Skeletal muscle tissue (tissue), 4 donors: ENCODE measurements around the gene LDLRAD3. TPM values are rescaled to one million over a fixed set of nuclear protein-coding genes. Genes with fewer than 3 reads are reported as not detected.
A peak's percentile ranks its signal among the peaks of the same experiment; 100 is the strongest.

Source experiments
- H3K27ac ChIP-seq: one replicate; pipeline ENCODE4 v1.7.0; 2013; ENCODE audit warnings: mild to moderate bottlenecking, low read depth, low read length, inconsistent platforms
- H3K27me3 ChIP-seq, 3 donors: one replicate each; pipeline ENCODE4 v1.7.0; 2013; ENCODE audit warnings: low read length in 3 of 3; ENCODE audit not compliant: control insufficient read depth in 3 of 3, insufficient read depth in 3 of 3
- H3K36me3 ChIP-seq, 3 donors: one replicate each; pipeline ENCODE4 v1.7.0; 2013; ENCODE audit warnings: low read length in 3 of 3; ENCODE audit not compliant: control insufficient read depth in 3 of 3, insufficient read depth in 3 of 3
- H3K4me1 ChIP-seq, 3 donors: one replicate each; pipeline ENCODE4 v1.7.0; 2013; ENCODE audit warnings: low read length in 3 of 3, mild to moderate bottlenecking in 3 of 3; ENCODE audit not compliant: control insufficient read depth in 3 of 3, insufficient read depth in 3 of 3
- H3K4me3 ChIP-seq, 3 donors: one replicate each; pipeline ENCODE4 v1.7.0; 2013; ENCODE audit warnings: low read length in 3 of 3
- H3K9ac ChIP-seq, 3 donors: one replicate each; pipeline ENCODE4 v1.7.0; 2013; ENCODE audit warnings: low read length in 3 of 3, mild to moderate bottlenecking in 3 of 3, moderate library complexity in 2 of 3, low read depth in 1 of 3
- H3K9me3 ChIP-seq, 3 donors: one replicate each; pipeline ENCODE4 v1.7.0; 2013; ENCODE audit warnings: low read length in 3 of 3; ENCODE audit not compliant: control insufficient read depth in 3 of 3
- total RNA-seq: library from RNA; depleted of rRNA; stranded (reverse); fragments of >200 nt; gene quantifications from one replicate; pipeline ENCODE4 v1.2.3, GENCODE V29; 2014
- donor health status: Osteomylitis.

The LDLRAD3 gene
- total RNA-seq, 1 donor from 2014 or later: 39.1 TPM

- no peak overlapping the region for H3K9ac ChIP-seq
Observed at GRCh38 chr11:36192425-36193289, 248.8 kb downstream of the LDLRAD3 start.

GRCh38 chr11:36193290-36193619 lies 249.4 kb downstream of the LDLRAD3 start:
- no peaks in the 10 kb centered on the region for H3K9me3 ChIP-seq
- H3K36me3 ChIP-seq: no peaks in the 10 kb centered on the region

More at GRCh38 chr11:36192425-36193289, 248.8 kb downstream of the LDLRAD3 start:
- H3K4me3 ChIP-seq: no peak overlapping the region
- H3K36me3 ChIP-seq: no peaks in the 10 kb centered on the region
- no peaks in the 10 kb centered on the region for H3K27me3 ChIP-seq
- no peak overlapping the region for H3K27ac ChIP-seq
- no peaks in the 10 kb centered on the region for H3K9me3 ChIP-seq
- peaks cover 6 to 16% (median 11%) of the 10 kb centered on the region in 3 donors for H3K4me1 ChIP-seq

GRCh38 chr11:36193721-36194120 lies 249.9 kb downstream of the LDLRAD3 start:
- Histone ChIP-seq H3K4me1 (peaks cover 6 to 12% (median 6%) of the 10 kb centered on the region in 3 donors), H3K27ac (no peak overlapping the region), H3K36me3 (peaks cover 0 to 4% (median 0%) of the 10 kb centered on the region in 3 donors), H3K4me3 (no peak overlapping the region), H3K27me3 (no peaks in the 10 kb centered on the region), H3K9ac (no peak overlapping the region), H3K9me3 (no peaks in the 10 kb centered on the region)

More at GRCh38 chr11:36193290-36193619, 249.4 kb downstream of the LDLRAD3 start:
- Histone ChIP-seq H3K27me3 (no peaks in the 10 kb centered on the region), H3K4me1 (peaks cover 6 to 12% (median 6%) of the 10 kb centered on the region in 3 donors), H3K27ac (no peak overlapping the region), H3K4me3 (no peak overlapping the region), H3K9ac (no peak overlapping the region)

- Histone ChIP-seq H3K4me1 (peaks cover 6 to 12% (median 6%) of the 10 kb centered on the region in 3 donors), H3K9ac (no peak overlapping the region), H3K9me3 (no peaks in the 10 kb centered on the region), H3K27me3 (no peaks in the 10 kb centered on the region), H3K27ac (no peak overlapping the region), H3K36me3 (peaks cover 0 to 4% (median 0%) of the 10 kb centered on the region in 3 donors), H3K4me3 (no peak overlapping the region)
Observed at GRCh38 chr11:36195496-36196354, 251.9 kb downstream of the LDLRAD3 start.

- Histone ChIP-seq H3K27ac (no peak overlapping the region), H3K4me3 (peak overlapping the region in 1 of 3 donors; percentile 3)
Observed at GRCh38 chr11:36196411-36196998, 252.6 kb downstream of the LDLRAD3 start.

GRCh38 chr11:36201411-36201810 lies 257.5 kb downstream of the LDLRAD3 start:
- H3K9me3 ChIP-seq: no peaks in the 10 kb centered on the region
- H3K4me3 ChIP-seq: no peak overlapping the region
- peaks cover 0 to 4% (median 0%) of the 10 kb centered on the region in 3 donors for H3K36me3 ChIP-seq
- no peaks in the 10 kb centered on the region for H3K27me3 ChIP-seq
- peaks cover 0 to 7% (median 3%) of the 10 kb centered on the region in 3 donors for H3K4me1 ChIP-seq
- H3K27ac ChIP-seq: no peak overlapping the region
- H3K9ac ChIP-seq: no peak overlapping the region

More at GRCh38 chr11:36196411-36196998, 252.6 kb downstream of the LDLRAD3 start:
- Histone ChIP-seq H3K36me3 (peaks cover 0 to 4% (median 0%) of the 10 kb centered on the region in 3 donors), H3K4me1 (peaks cover 6 to 12% (median 6%) of the 10 kb centered on the region in 3 donors), H3K9ac (no peak overlapping the region), H3K9me3 (no peaks in the 10 kb centered on the region), H3K27me3 (no peaks in the 10 kb centered on the region)

- H3K4me3 ChIP-seq: no peak overlapping the region
Observed at GRCh38 chr11:36205536-36205935, 261.7 kb downstream of the LDLRAD3 start.

GRCh38 chr11:36210529-36210928 lies 266.7 kb downstream of the LDLRAD3 start:
- Histone ChIP-seq H3K9me3 (no peaks in the 10 kb centered on the region), H3K27ac (no peak overlapping the region), H3K27me3 (no peaks in the 10 kb centered on the region), H3K36me3 (no peaks in the 10 kb centered on the region), H3K9ac (no peak overlapping the region), H3K4me1 (no peaks in the 10 kb centered on the region), H3K4me3 (no peak overlapping the region)

More at GRCh38 chr11:36205536-36205935, 261.7 kb downstream of the LDLRAD3 start:
- no peaks in the 10 kb centered on the region for H3K4me1 ChIP-seq
- no peak overlapping the region for H3K27ac ChIP-seq
- no peak overlapping the region for H3K9ac ChIP-seq
- no peaks in the 10 kb centered on the region for H3K27me3 ChIP-seq
- H3K36me3 ChIP-seq: no peaks in the 10 kb centered on the region
- H3K9me3 ChIP-seq: no peaks in the 10 kb centered on the region

GRCh38 chr11:36211761-36212430 lies 268.0 kb downstream of the LDLRAD3 start:
- no peaks in the 10 kb centered on the region for H3K27me3 ChIP-seq
- no peak overlapping the region for H3K4me3 ChIP-seq
- no peaks in the 10 kb centered on the region for H3K4me1 ChIP-seq
- no peak overlapping the region for H3K27ac ChIP-seq
- no peaks in the 10 kb centered on the region for H3K9me3 ChIP-seq
- no peaks in the 10 kb centered on the region for H3K36me3 ChIP-seq
- H3K9ac ChIP-seq: no peak overlapping the region
